Measurements from ENCODE around the gene IQCH. TPM values are rescaled to one million over a fixed set of nuclear protein-coding genes. Genes with fewer than 3 reads are reported as not detected.

The IQCH gene
- total and polyA plus RNA-seq, 9 of the 15 experiments (the other 6 are each of a cell fraction or from before 2014, with no cell fraction given) = 1.8 to 3.9 (median 2.7) TPM

- ChIA-PET CTCF (ENCODE audit: low intra/inter-chr PET ratio) (no interaction called here), POLR2A (no interaction called here)
- WGBS (ENCODE audit: insufficient coverage, low coverage, missing lambda C conversion rate) = 5% methylated on average over 1 of the region's 1 CpG
- no peaks in the 10 kb centered on the region for H3K9me1 ChIP-seq (ENCODE audit: control insufficient read depth, insufficient read depth, low read length)
- ATAC-seq = no peak
- no peak overlapping the region for H3K4me3 ChIP-seq
- no peaks in the 10 kb centered on the region for H3K36me3 ChIP-seq (ENCODE audit: control insufficient read depth, insufficient read depth, low read length)
- no TSS peak for BruUV-seq (replicated peaks)
- 0 out of 2 replicates have a peak, but pooled peaks cover 2% of the 10 kb centered on the region for H3K9me3 ChIP-seq (replicated peaks; ENCODE audit: control insufficient read depth, insufficient read depth, low read depth, low read length)
- H4K20me1 ChIP-seq (replicated peaks; ENCODE audit: control insufficient read depth, insufficient read depth, low read length) = no peaks in the 10 kb centered on the region
- no peak overlapping the region for H3K4me2 ChIP-seq (ENCODE audit: insufficient read depth, low read length)
- TF ChIP-seq SP2 (IDR thresholded peaks at IDR 0.05; ENCODE audit: extremely low read depth, low read depth, low read length, poor library complexity, severe bottlenecking) (no peak), ZNF436 (CRISPR knock-in tag; IDR thresholded peaks at IDR 0.05) (no peak), E2F5 (CRISPR knock-in tag; IDR thresholded peaks at IDR 0.05) (no peak), ZNF224 (CRISPR knock-in tag; IDR thresholded peaks at IDR 0.05) (no peak), TAF15 (IDR thresholded peaks at IDR 0.05; ENCODE audit: low read depth, low read length) (no peak), SMARCC2 (IDR thresholded peaks at IDR 0.05; ENCODE audit: low read depth) (no peak), U2AF2 (optimal IDR thresholded peaks at IDR 0.05; ENCODE audit: low read depth, low read length) (no peak)
- in situ Hi-C loops (cut with MboI) = no loop called here
- no peak overlapping the region for H3K27ac ChIP-seq (ENCODE audit: extremely low read depth, low read depth, low read length)
- H2AFZ ChIP-seq (ENCODE audit: low read depth, low read length) = no peak overlapping the region
- H3K9ac ChIP-seq (ENCODE audit: insufficient read depth in 1 of 2, low read depth in 2 of 2, low read length in 2 of 2) = no peak overlapping the region
- no peaks in the 10 kb centered on the region for H3K79me2 ChIP-seq (ENCODE audit: control insufficient read depth, insufficient read depth, low read length)
- DNase-seq (ENCODE audit: extremely low read depth in 1 of 4, low spot score in 3 of 4) = no peak
- H3K27me3 ChIP-seq (ENCODE audit: control insufficient read depth in 2 of 2, insufficient read depth in 2 of 2, low read length in 2 of 2) = no peaks in the 10 kb centered on the region
- no peak for FAIRE-seq
- intact Hi-C loops (cut with micrococcal nuclease) = no loop called here
- no peaks in the 10 kb centered on the region for H3K4me1 ChIP-seq (replicated peaks in 1 of 2; ENCODE audit: control insufficient read depth in 2 of 2, insufficient read depth in 2 of 2, low read length in 2 of 2)
These were observed 77.1 kb downstream of the IQCH start for GRCh38 chr15:67331676-67332075.

Measured in K562 (cell line).